Stimulated activated CD4-positive, alpha-beta T cell treated with anti-CD3 and anti-CD28 coated beads, Interleukin-1b, Interleukin-23, amount 100 ng/mL, for 1 hour (primary cell): ENCODE data around the gene SOD2.
"Not testable (repeated sequence)": the region's sequence is repeated elsewhere in the genome, so short reads cannot be mapped to it uniquely, and the experiment has no call there.

ENCODE experiments used
- DNase-seq, 2 donors: peaks; one replicate each; pipeline ENCODE4 v3.0.0-alpha.2; 2020; ENCODE audit warnings: low read depth in 2 of 2

SOD2 gene

GRCh38 chr6:159682810-159683209 lies 10.2 kb downstream of the SOD2 start:
- DNase-seq = no peak

GRCh38 chr6:159682295-159682694 lies 10.7 kb downstream of the SOD2 start:
- DNase-seq = no peak

GRCh38 chr6:159681191-159681880 lies 11.7 kb downstream of the SOD2 start:
- no peak for DNase-seq

GRCh38 chr6:159680104-159680503 lies 12.9 kb downstream of the SOD2 start:
- DNase-seq = no peak

- no peak for DNase-seq
Observed at GRCh38 chr6:159679091-159680077, 13.7 kb downstream of the SOD2 start.

GRCh38 chr6:159678574-159678973 lies 14.5 kb downstream of the SOD2 start:
- DNase-seq = no peak

GRCh38 chr6:159677506-159678165 lies 15.4 kb downstream of the SOD2 start:
- DNase-seq = no peak

- no peak for DNase-seq
Observed at GRCh38 chr6:159676890-159677505, 16.0 kb downstream of the SOD2 start.

GRCh38 chr6:159676236-159676635 lies 16.8 kb downstream of the SOD2 start:
- DNase-seq = not testable (repeated sequence)

GRCh38 chr6:159665868-159666635 lies 27.0 kb downstream of the SOD2 start:
- DNase-seq = no peak

GRCh38 chr6:159663368-159663889 lies 29.6 kb downstream of the SOD2 start:
- DNase-seq = not testable (repeated sequence)

- not testable (repeated sequence) for DNase-seq
Observed at GRCh38 chr6:159661977-159662376, 31.1 kb downstream of the SOD2 start.

- DNase-seq = no peak
Observed at GRCh38 chr6:159655409-159655988, 37.5 kb downstream of the SOD2 start.

GRCh38 chr6:159654483-159655098 lies 38.5 kb downstream of the SOD2 start:
- no peak for DNase-seq

GRCh38 chr6:159650314-159650713 lies 42.7 kb downstream of the SOD2 start:
- no peak for DNase-seq

GRCh38 chr6:159649441-159649840 lies 43.6 kb downstream of the SOD2 start:
- DNase-seq = no peak

- no peak for DNase-seq
Observed at GRCh38 chr6:159646733-159647132, 46.3 kb downstream of the SOD2 start.

- no peak for DNase-seq
Observed at GRCh38 chr6:159646116-159646515, 46.9 kb downstream of the SOD2 start.

GRCh38 chr6:159645640-159646039 lies 47.4 kb downstream of the SOD2 start:
- no peak for DNase-seq
